GM19452 (cell line): ENCODE data around the gene ATRN.
"Not testable (repeated sequence)": the region's sequence is repeated elsewhere in the genome, so short reads cannot be mapped to it uniquely, and the experiment has no call there.

Source experiments
- ATAC-seq: cut with Tn5 transposase; IDR thresholded peaks from one replicate; pipeline ENCODE4 v1.9.1; 2021; ENCODE audit not compliant: unreplicated experiment

Gene ATRN

DNA sequence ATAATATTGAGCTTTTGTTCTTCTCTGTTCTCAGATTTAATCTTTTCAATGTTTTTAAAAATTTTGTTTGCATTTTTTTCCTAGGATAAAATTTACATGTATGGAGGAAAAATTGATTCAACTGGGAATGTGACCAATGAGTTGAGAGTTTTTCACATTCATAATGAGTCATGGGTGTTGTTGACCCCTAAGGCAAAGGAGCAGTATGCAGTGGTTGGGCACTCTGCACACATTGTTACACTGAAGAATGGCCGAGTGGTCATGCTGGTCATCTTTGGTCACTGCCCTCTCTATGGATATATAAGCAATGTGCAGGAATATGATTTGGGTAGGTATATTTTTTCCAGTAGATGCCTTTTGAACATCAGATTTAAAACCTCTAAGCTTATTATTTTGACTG lies 89.8 kb downstream of the ATRN start:
- no peak for ATAC-seq

DNA sequence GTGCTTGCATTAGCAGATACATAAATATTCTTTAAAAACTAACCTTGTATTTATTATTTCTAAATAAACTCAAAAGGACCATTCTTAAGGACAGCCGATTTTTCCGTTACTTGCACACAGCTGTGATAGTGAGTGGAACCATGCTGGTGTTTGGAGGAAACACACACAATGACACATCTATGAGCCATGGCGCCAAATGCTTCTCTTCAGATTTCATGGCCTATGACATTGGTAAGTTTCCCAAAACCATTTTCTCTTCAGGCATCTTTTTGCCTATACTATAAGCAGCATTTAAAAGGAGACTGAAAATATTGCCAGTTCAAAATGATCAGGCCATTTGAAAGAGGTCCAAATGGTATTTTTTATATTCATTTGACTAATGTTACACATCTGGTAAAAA lies 92.3 kb downstream of the ATRN start:
- no peak for ATAC-seq

DNA sequence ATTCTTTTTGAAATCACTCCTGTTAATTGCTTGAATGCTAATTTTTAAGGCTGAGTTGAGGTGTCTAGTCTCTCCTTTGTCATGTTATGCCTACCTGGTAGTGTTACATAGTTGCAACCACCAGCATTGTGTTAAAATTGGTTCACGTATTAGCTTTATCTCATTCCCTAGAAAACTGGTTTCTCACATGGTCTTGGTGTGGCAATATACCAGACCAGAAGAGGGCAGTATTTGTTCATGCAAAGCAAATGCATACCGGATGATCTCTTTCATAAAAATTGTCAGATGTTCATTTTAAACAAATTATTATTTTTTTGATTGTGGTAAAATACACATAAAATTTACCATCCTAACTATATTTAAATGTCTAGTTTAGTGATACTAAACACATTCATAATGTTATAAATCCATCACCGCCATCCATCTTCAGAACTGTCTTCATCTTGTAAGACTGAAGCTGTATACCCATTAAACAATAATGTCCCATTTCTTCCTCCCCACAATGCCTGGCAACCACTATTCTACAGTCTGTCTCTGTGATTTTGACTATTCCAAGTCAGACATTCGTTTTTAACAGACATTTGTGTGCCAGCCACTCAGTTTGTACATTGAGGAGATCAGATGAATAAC lies 92.8 kb downstream of the ATRN start:
- ATAC-seq = no peak

DNA sequence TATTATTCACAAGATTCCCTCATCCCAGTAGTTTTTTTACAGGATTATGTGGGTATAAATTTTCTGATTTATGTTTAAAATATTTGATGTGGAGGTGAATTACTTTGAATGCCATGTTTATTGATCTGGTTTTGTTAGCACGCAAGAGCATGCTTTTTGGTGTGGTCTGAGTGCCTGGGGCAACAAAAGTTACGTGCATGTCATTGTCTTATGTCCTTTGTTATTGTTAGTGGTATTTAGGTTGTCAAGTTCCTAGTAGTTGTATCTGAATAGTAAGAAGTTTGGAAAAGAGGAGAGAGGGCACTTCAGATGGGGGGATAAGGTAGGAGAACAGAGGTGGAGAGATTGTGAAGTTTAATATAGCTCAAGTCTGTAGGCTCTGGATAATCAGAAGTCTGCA lies 95.0 kb downstream of the ATRN start:
- ATAC-seq = no peak

DNA sequence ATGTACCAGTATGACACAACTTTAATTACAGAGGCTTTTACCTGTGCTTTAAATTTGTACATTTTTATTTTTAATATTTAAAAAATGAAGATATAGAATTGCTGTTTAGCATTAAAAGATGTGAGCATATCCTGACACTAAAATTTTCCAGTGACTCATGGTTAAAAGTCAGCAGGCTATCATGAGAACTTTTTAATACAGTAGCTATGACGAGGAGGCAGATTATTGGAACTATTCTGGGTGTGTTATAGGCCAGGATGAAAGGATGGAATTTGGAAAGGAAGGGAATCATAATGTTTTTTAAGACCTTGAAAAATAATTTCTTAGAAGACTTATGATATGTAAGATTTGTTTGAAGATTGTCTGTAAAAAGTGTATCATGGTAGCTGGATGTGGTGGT lies 101.3 kb downstream of the ATRN start:
- ATAC-seq = no peak

DNA sequence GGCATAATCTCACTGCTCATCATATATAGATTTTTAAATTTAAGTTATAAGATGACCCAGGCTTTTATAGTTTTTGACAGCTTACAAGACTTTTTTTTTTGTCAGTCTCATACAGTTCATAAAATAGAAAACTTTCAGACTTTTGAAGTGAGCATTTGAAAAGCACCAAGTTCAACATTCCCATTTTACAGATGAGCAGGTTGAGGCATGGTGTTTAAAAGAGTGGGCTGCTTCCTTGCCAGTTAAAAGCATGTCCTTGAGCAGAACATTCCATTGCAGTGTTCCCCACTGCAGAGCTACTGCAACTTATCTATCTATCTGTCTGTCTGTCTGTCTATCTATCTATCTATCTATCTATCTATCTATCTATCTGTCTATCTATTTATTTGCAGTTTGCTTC lies 105.5 kb downstream of the ATRN start:
- ATAC-seq = no peak

DNA sequence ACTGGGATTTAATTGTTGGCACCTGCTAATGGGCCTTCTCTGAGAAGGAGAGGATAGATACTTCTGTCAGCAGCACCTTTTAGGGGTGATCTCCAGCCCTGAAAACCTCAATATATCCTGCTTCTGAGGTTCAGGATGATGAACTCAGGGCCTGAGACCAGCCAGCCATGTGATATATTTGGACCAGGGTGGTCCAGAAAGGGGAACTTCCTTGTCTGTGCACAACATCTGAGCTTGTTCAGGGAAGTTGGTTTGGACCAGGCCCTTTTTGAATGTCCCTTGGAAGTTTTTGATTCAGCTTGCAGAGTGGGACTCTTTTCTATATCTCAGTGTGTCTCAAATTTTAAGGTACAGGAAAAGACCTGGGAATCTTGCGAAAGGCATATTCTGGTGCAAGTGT lies 106.5 kb downstream of the ATRN start:
- ATAC-seq = no peak

DNA sequence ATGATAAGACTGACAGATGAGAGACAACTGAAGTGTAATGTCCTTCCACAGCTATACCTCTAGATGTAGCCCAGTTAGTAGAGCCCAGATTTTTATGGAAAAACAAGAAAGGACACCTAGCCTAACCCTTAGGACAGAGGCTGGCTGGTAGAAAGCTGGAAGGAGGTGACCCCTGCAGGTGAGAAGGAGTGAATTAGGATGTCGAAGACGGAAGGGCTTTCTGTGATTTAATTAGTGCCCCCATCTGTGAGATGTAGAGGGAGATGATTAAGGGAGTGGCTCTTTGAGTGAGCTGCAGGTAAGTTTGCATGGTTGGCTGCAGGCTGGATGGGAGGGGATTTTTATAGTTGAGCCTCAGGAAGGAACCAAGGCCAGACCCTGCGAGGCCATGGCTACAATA lies 109.6 kb downstream of the ATRN start:
- ATAC-seq = no peak

DNA sequence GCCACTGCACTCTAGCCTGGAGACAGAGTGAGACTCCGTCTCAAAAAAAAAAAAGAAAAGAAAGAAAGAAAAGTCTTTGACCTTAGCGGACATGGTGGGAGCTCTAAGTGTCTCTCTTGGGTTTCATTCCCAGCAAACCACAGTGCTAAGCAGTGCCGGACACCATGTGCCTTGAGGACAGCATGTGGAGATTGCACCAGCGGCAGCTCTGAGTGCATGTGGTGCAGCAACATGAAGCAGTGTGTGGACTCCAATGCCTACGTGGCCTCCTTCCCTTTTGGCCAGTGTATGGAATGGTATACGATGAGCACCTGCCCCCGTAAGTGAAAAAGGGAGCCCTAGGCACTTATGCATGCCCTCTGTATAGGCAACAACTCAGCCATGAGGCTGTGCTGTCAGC lies 112.9 kb downstream of the ATRN start:
- ATAC-seq = no peak

DNA sequence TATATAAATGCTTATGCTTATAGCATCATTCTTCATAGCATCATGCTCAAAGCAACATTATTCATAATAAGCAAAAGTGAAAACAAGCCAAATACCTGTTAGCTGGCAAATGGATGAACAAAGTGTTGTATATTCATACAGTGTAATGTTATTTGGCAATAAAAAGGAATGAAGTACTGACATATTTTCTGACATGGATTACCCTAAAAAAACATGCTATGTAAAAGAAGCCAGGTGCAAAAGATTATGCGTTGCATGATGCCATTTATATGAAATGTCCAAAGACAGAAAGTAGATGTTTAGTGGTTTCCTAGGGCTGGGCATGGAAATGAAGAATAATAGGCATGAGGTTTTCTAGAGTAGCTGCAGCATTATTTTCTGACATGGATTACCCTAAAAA lies 115.3 kb downstream of the ATRN start:
- ATAC-seq = no peak

DNA sequence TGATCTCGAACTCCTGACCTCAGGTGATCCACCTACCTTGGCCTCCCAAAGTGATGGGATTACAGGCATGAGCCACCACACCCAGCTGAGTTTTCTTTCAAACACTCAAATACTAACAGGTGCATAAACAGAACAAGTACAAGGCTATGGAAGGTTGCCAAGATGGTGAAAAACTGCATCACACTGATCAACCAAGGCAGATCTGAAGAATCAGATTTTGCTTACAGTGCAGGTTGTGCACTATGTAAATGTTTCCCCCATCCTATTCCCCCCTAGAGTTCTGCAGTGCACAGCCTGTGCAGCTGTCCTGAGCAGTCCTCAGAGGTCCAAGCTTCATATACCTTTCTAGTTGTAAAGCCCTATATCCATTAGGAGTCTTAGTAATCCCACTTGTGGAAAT lies 119.3 kb downstream of the ATRN start:
- no peak for ATAC-seq

DNA sequence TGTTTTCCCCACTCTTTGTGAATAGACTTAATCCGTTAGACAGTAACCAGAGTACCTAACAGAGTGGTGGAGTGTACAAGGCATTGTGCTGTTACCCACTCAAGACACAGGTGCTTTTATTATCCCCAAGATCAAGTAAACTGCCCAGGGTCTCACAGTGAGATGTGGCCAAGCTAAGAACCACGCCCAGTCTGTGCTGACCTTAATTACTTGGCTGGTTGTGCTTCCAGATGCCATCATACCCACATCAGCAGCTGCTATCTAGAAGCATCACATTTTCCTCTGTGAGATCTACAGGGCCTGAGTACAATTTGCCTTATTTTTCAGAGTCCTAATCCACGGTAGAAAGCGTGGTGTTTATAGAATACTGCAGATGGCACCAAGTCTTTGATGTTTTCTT lies 122.1 kb downstream of the ATRN start:
- ATAC-seq = no peak

DNA sequence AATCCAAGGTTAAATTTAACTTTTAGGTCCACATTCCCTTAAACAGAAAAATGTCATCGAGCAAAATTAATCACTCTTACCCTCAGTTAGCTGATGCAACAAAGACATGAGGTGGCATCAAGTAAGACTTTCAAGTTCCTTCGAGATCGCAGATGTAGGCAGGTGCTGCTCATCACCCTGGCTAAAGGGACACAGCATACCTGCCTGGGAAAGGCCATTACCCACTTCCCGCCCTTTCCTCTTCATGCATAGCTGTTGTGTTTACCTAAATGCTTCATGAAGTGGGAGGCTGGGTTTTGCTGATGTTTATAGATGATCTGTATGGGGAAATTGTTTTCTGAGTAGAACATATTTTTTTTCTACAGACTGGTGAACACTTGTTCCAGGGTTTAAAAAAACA lies 124.7 kb downstream of the ATRN start:
- ATAC-seq = no peak

DNA sequence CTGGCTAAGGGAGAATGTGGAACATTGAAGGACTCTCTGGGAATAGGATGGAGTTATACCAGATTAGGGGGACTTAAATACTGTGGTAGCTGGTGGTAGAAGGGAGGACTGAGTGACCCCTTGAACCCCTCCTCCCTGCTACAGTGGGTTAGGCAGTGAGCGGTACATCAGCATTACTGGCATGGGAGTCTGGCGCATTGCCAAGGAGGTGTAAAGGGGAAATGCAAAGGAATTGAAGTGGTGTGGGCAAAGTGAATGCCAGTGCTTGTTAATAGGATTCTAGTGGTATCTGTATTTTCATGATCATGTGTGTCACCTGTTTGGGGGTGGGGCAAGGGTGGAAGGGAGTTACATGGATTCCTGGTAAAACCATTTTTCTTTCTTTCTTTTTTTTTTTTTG lies 132.3 kb downstream of the ATRN start:
- no peak for ATAC-seq

DNA sequence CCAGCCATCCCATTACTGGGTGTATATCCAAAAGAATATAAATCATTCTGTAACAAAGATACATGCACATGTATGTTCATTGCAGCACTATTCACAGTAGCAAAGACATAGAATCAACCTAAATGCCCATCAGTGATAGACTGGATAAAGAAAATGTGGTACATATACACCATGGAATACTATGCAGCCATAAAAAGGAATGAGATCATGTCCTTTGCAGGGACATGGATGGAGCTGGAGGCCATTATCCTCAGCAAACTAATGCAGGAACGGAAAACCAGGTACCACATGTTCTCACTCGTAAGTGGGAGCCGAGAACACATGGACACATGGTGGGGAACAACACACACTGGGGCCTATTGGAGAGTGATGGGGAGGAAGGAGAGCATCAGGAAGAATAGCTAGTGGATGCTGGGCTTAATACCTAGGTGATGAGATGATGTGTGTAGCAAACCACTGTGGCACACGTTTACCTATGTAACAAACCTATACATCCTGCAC lies 134.6 kb downstream of the ATRN start:
- ATAC-seq = not testable (repeated sequence)

DNA sequence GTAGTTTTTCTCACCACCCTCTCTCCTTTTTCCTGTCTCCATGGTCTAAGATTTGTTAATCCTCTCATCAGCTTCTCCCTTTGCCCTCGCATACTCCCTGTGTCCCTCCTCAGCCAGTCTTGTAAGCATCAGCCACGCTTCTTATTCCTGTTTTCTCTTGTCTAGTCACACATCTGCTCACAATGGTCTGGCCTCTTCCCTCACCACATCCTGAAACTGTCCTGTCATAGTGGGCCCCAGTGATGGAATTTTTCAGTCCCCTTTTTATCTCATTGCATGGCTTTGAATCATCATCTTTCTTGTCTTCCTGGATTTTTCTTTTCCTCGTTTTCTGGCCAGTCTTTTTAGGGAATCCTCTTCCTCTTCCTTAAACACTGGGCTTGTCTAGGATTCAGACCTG lies 135.2 kb downstream of the ATRN start:
- no peak for ATAC-seq

DNA sequence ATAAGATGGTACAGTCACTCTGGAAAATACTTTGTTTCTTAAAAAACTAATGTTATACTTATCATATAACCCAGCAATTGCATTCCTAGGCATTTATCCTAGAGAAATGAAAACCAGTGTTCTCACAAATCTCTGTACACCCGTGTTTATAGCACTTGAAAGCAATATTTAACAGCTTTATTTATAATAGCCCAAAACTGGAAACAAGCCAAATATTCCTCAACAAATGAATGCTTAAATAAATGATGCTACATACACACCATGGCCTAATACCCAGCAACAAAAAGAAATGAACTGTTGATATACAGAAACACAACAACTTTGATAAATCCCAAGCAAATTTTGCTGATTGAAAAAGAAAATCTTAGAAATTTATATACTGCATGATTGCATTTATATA lies 141.1 kb downstream of the ATRN start:
- ATAC-seq = no peak

DNA sequence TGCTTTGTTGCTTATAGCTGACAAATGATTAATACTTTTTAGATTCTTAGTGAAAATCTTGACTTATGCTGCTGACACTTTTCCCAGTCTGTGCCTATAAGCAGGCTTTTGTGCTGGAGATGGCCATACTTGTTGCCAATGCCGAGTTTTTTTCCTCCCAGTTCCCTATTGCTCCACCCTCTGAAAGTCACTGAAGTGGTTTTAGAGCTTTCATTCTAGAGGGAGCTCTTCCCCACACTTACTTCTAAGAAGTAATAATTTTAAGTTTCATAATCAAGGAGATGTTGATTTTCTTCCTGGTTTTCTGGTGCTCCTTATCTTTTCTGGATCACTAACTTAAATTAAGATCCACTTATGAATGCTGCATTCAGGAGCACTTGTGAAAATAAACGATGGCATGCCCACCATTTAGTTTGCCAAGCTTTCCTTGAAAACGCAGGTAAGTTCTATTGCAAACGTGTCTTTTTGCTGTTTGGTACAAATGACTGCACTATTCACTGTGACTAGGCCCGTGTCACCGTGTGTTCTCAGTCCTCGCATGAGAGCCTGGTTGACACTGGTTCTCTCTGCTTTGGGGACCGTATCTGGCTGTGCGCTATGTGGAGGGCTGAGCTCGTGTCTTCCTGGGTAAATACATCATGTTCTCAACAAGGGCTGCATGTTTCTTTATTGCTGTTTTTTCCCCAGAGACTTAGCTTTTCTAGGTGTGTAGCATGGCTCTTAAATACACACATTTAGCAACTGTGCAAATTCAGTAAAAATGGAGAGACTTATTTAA lies 142.2 kb downstream of the ATRN start:
- no peak for ATAC-seq

DNA sequence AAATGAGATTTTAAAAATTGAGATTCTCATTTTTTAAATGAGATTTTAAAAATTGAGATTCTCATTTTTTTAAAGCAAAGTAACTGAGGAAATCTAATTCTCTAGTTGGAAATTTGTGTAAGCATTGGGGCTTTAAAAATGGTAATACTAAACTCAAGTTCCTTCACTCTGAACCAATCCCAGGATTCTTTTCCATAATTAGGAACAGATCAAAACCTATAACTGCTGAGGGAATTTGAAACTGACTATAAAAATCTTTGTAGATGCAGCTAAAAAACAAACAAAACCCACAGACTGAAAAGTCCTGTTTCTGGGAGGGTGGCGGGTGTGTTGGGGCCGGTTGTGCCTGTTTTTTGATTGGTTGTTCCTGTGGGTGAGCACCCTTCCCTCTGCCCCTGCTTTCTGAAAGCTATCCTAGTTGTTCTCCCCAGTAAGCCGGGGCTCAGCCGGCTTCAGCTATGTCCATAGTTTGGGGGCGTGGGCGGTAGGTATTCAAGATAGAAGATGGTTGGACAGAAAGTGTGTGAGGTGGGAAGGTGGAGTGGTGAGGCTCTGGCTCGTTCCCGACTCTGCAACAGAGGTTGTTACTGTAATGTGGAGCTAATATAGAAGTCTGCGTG lies 143.1 kb downstream of the ATRN start:
- ATAC-seq = no peak

DNA sequence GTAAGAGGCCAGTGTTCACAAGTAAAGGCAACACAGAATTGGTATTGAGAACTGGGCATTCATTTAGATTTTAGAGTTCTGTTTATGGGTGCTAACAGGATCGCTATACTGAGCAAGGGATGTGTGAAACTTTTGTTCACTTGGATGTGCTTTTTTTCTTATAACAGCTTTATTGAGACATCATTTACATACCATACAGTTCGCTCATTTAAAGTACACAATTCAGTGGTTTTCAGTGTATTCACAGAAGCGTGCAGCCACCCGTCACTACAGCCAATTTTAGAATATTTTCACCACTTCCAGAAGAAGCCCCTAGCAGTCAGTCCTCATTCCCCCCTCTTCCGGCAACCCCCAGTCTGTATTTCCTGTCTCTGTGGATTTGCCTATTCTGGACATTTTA lies 143.6 kb downstream of the ATRN start:
- no peak for ATAC-seq

DNA sequence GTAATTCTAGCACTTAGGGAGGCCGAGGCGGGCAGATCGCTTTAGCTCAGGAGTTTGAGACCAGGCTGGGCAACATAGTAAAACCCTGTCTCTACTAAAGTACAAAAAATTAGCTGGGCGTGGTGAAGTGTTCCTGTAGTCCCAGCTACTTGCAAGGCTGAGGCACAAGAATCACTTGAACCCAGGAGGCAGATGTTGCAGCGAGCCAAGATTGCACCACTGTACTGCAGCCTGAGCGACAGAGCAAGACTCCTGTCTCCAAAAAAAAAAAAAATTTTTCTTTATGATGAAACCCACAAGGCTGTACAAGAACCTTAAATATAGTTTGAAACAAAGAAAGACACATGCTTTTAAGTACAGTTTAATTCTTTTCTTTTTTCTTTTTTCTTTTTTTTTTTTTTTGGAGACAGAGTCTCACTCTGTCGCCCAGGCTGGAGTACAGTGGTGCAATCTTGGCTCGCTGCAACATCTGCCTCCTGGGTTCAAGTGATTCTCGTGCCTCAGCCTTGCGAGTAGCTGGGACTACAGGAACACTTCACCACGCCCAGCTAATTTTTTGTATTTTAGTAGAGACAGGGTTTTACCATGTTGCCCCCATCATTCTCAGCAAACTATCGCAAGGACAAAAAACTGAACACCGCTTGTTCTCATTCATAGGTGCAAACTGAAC lies 144.5 kb downstream of the ATRN start:
- not testable (repeated sequence) for ATAC-seq

DNA sequence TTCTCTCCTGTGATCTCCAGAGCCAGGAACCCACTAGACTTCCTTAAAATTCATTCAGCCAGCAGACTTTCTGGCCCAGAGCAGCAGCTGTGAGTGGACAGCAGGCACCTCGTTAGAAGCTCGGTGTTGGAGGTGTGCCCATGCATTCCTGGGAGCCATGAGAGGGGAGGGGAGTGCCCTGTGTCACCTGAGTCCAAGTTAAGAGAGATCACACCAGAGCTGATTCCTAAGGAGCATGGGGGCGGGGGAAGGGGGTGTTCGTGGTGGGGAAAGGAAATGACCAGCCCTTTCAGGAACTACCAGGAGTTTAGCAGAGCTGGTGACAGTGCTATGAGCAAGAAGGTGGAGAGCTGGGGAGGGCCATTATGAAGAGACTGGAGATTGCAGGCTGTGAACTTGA lies 145.4 kb downstream of the ATRN start:
- no peak for ATAC-seq
